ENCODE results near the gene SSH2. TPM values are rescaled to one million over a fixed set of nuclear protein-coding genes. Genes with fewer than 3 reads are reported as not detected.

SSH2 gene
- total RNA-seq, 2 experiments from 2014 or later, result 37.5 to 43.5 TPM

GRCh38 chr17:29710520-29710884 is 219.5 kb downstream of the SSH2 start:
- Mint-ChIP-seq H3K36me3 (ENCODE audit: low read depth) (peaks cover 23% of the 10 kb centered on the region), H3K27ac (no peak overlapping the region), H3K4me1 (ENCODE audit: low read depth) (peaks cover 60% of the 10 kb centered on the region), H3K27me3 (no peaks in the 10 kb centered on the region), H3K4me3 (no peak overlapping the region), H3K9me3 (no peaks in the 10 kb centered on the region)
- TF ChIP-seq, protein P1, sequence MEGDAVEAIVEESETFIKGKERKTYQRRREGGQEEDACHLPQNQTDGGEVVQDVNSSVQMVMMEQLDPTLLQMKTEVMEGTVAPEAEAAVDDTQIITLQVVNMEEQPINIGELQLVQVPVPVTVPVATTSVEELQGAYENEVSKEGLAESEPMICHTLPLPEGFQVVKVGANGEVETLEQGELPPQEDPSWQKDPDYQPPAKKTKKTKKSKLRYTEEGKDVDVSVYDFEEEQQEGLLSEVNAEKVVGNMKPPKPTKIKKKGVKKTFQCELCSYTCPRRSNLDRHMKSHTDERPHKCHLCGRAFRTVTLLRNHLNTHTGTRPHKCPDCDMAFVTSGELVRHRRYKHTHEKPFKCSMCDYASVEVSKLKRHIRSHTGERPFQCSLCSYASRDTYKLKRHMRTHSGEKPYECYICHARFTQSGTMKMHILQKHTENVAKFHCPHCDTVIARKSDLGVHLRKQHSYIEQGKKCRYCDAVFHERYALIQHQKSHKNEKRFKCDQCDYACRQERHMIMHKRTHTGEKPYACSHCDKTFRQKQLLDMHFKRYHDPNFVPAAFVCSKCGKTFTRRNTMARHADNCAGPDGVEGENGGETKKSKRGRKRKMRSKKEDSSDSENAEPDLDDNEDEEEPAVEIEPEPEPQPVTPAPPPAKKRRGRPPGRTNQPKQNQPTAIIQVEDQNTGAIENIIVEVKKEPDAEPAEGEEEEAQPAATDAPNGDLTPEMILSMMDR (IDR thresholded peaks at IDR 0.05), result no peak
- ATAC-seq, result no peak
- no peak for DNase-seq
- CTCF ChIA-PET, result interaction anchor here (0.6 to 2.8 kb wide), 3 partner anchors 13 to 88 kb away, joined by 3 to 17 read pairs (median 3); partner anchors contain the start of gene CORO6
- intact Hi-C loops (cut with micrococcal nuclease), result no loop called here
- POLR2A ChIA-PET, result interaction anchor here (4.7 kb wide), 1 partner anchor 13 kb away, joined by 20 read pairs; no protein-coding TSS in a partner anchor

DNA sequence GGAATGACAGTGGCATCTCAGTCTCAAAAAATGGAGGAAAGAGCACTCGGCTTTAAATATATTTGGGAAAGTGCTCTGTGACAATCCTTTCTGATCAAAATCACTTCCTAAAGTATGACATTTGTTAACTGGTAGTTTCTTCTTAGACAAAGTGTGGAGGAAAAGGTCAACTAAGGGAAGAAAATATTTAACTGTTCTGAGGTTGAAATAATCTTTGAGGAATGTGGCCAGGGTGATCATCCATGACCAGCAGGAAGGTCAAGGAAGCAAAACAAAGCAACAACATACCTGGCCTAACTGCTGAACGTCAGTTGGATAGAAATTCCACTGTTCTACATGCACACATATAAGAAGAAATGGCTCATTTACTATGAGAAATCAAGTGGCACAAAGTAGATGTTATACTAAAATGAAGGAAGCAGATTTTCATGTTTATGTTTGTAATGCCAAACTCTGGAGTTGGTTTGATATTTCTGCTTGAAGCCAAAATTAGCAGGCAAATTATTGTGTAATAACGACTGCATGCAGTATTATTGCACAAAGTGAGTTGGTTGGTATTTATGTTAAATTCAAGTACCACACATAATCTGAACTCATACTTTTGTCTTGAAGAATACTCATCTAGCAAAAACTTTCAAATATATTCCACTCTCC is 220.0 kb downstream of the SSH2 start:
- Mint-ChIP-seq H3K4me3 (no peak overlapping the region), H3K9me3 (no peaks in the 10 kb centered on the region), H3K36me3 (ENCODE audit: low read depth) (peaks cover 23% of the 10 kb centered on the region), H3K4me1 (ENCODE audit: low read depth) (peaks cover 63% of the 10 kb centered on the region), H3K27me3 (no peaks in the 10 kb centered on the region), H3K27ac (peak overlapping the region; percentile 17)
- DNase-seq (no peak), ATAC-seq (no peak)
- POLR2A ChIA-PET, result interaction anchor here (0.7 to 4.7 kb wide), 2 partner anchors 14 to 22 kb away, joined by 3 to 20 read pairs; no protein-coding TSS in a partner anchor
- CTCF ChIA-PET, result interaction anchor here (0.6 kb wide), 1 partner anchor 59 kb away, joined by 3 read pairs; no protein-coding TSS in a partner anchor
- TF ChIP-seq, protein P1 (IDR thresholded peaks at IDR 0.05), result no peak
- intact Hi-C loops (cut with micrococcal nuclease), result no loop called here

DNA sequence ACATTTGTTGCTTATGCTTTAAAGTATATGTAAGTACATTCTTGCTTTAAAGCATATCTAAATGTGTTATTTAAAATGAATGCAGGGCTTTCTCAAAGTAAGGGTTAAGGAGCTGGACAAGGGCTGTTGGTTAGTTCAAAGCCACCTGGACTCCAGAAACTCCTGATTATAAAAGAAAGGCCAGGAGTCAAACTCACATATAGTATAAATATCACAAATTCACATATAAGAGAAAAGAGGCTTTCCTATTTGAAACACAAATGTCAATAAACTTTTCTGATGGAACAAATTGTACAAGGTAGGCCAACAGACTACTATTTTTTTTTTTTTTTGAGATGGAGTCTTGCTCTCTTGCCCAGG is 222.8 kb downstream of the SSH2 start:
- DNase-seq, result no peak
- ATAC-seq, result no peak
- Mint-ChIP-seq H3K4me3 (peak overlapping the region; percentile 71), H3K27ac (peak overlapping the region; percentile 93), H3K36me3 (ENCODE audit: low read depth) (peaks cover 27% of the 10 kb centered on the region), H3K27me3 (no peaks in the 10 kb centered on the region), H3K9me3 (no peaks in the 10 kb centered on the region), H3K4me1 (ENCODE audit: low read depth) (peaks cover 60% of the 10 kb centered on the region)
- TF ChIP-seq, protein P1 (IDR thresholded peaks at IDR 0.05), result no peak
- intact Hi-C loops (cut with micrococcal nuclease), result loop anchor here (2.0 kb wide), 1 partner anchor 54 kb away; no protein-coding TSS in a partner anchor
- CTCF ChIA-PET, result interaction anchor here (0.6 to 1.8 kb wide), 3 partner anchors 16 to 48 kb away, joined by 3 to 10 read pairs (median 4); no protein-coding TSS in a partner anchor
- POLR2A ChIA-PET, result interaction anchor here (0.6 to 4.0 kb wide), 10 partner anchors 8 to 94 kb away, joined by 3 to 36 read pairs (median 8); no protein-coding TSS in a partner anchor

- no peaks in the 10 kb centered on the region for H3K9me3 Mint-ChIP-seq
- ATAC-seq, result no peak
- TF ChIP-seq, protein P1 (IDR thresholded peaks at IDR 0.05), result no peak
- H3K27ac Mint-ChIP-seq, result peak overlapping the region; percentile 93
- POLR2A ChIA-PET, result interaction anchor here (0.6 to 4.0 kb wide), 11 partner anchors 9 to 89 kb away, joined by 3 to 36 read pairs (median 9); no protein-coding TSS in a partner anchor
- H3K36me3 Mint-ChIP-seq (ENCODE audit: low read depth), result peaks cover 17% of the 10 kb centered on the region
- intact Hi-C loops (cut with micrococcal nuclease), result loop anchor here (2.0 kb wide), 1 partner anchor 55 kb away; no protein-coding TSS in a partner anchor
- CTCF ChIA-PET, result interaction anchor here (0.6 to 2.7 kb wide), 9 partner anchors 13 to 226 kb away, joined by 3 to 16 read pairs (median 4); no protein-coding TSS in a partner anchor
- H3K27me3 Mint-ChIP-seq, result no peaks in the 10 kb centered on the region
- DNase-seq, result no peak
- peak overlapping the region; percentile 71 for H3K4me3 Mint-ChIP-seq
- H3K4me1 Mint-ChIP-seq (ENCODE audit: low read depth), result peaks cover 49% of the 10 kb centered on the region
Measured at GRCh38 chr17:29706045-29706431, 224.0 kb downstream of the SSH2 start.

DNA sequence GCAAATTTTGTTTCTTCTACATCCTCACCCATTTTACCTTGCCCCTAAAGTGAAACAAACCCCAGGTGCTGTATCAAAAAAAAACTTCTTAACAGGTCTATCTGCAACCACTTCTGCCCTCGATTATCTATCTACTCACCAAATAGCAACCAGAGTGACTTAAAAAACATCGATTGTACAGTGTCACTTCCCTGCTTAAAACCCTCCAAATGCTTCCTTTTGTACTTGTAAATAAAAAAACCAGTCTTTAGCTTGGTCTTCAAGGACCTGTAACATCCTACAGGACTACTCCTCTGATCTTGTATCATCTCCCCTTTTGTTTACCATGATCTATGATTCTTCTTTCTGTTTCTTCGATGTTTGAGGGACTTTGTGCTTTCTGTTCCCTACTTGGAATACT is 224.6 kb downstream of the SSH2 start:
- intact Hi-C loops (cut with micrococcal nuclease), result no loop called here
- Mint-ChIP-seq H3K27ac (peak overlapping the region; percentile 93), H3K36me3 (ENCODE audit: low read depth) (peaks cover 14% of the 10 kb centered on the region), H3K27me3 (no peaks in the 10 kb centered on the region), H3K4me3 (peak overlapping the region; percentile 71), H3K9me3 (no peaks in the 10 kb centered on the region), H3K4me1 (ENCODE audit: low read depth) (peaks cover 45% of the 10 kb centered on the region)
- POLR2A ChIA-PET, result interaction anchor here (0.7 to 4.0 kb wide), 10 partner anchors 10 to 88 kb away, joined by 3 to 36 read pairs (median 8); no protein-coding TSS in a partner anchor
- DNase-seq (no peak), ATAC-seq (no peak)
- TF ChIP-seq, protein P1 (IDR thresholded peaks at IDR 0.05), result no peak
- CTCF ChIA-PET, result interaction anchor here (0.6 to 2.7 kb wide), 11 partner anchors 13 to 226 kb away, joined by 3 to 16 read pairs (median 6); no protein-coding TSS in a partner anchor
